Measurements from ENCODE around the gene PRKAA2. TPM values are rescaled to one million over a fixed set of nuclear protein-coding genes. Genes with fewer than 3 reads are reported as not detected.

Gene PRKAA2
- total and polyA plus RNA-seq, 2 donors (not counting 1 experiment from before 2014, with no cell fraction given), result 3.1 to 7.1 TPM

GRCh38 chr1:56709995-56710394 is 64.9 kb downstream of the PRKAA2 start:
- no peaks in the 10 kb centered on the region for H4K20me1 ChIP-seq (ENCODE audit: control insufficient read depth, extremely low read depth, insufficient read depth, low read length)
- peaks cover 3% of the 10 kb centered on the region for H3K4me1 ChIP-seq (ENCODE audit: control insufficient read depth, extremely low read depth, insufficient read depth, low read length)
- no peaks in the 10 kb centered on the region for H3K79me2 ChIP-seq (ENCODE audit: control insufficient read depth, insufficient read depth, low read length)
- no peaks in the 10 kb centered on the region for H3K9me3 ChIP-seq (ENCODE audit: control insufficient read depth, insufficient read depth, low read depth, low read length)
- DNase-seq (ENCODE audit: low read depth in 2 of 2), result no peak
- H3K9ac ChIP-seq (ENCODE audit: insufficient read depth, low read length), result no peak overlapping the region
- H3K27ac ChIP-seq (ENCODE audit: insufficient read depth, low read length), result no peak overlapping the region
- H3K4me2 ChIP-seq (ENCODE audit: extremely low read depth, insufficient read depth, low read length), result no peak overlapping the region
- H3K36me3 ChIP-seq (ENCODE audit: control insufficient read depth, insufficient read depth, low read length), result no peaks in the 10 kb centered on the region
- H2AFZ ChIP-seq (ENCODE audit: low read length), result no peak overlapping the region
- H3K4me3 ChIP-seq (replicated peaks in 1 of 4; ENCODE audit: control extremely low read depth in 1 of 4, insufficient read depth in 1 of 4, low read depth in 3 of 4, low read length in 4 of 4), result no peak overlapping the region
- TF ChIP-seq EZH2 (IDR thresholded peaks at IDR 0.05; ENCODE audit: low read length, missing control alignments), result no peak
- TF ChIP-seq, protein P1, sequence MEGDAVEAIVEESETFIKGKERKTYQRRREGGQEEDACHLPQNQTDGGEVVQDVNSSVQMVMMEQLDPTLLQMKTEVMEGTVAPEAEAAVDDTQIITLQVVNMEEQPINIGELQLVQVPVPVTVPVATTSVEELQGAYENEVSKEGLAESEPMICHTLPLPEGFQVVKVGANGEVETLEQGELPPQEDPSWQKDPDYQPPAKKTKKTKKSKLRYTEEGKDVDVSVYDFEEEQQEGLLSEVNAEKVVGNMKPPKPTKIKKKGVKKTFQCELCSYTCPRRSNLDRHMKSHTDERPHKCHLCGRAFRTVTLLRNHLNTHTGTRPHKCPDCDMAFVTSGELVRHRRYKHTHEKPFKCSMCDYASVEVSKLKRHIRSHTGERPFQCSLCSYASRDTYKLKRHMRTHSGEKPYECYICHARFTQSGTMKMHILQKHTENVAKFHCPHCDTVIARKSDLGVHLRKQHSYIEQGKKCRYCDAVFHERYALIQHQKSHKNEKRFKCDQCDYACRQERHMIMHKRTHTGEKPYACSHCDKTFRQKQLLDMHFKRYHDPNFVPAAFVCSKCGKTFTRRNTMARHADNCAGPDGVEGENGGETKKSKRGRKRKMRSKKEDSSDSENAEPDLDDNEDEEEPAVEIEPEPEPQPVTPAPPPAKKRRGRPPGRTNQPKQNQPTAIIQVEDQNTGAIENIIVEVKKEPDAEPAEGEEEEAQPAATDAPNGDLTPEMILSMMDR (conservative IDR thresholded peaks at IDR 0.05 in 1 of 2, IDR thresholded peaks at IDR 0.05 in 1 of 2; ENCODE audit: low read depth in 1 of 2, low read length in 2 of 2), result no peak
- no peaks in the 10 kb centered on the region for H3K27me3 ChIP-seq (ENCODE audit: control insufficient read depth, insufficient read depth, low read length)

DNA sequence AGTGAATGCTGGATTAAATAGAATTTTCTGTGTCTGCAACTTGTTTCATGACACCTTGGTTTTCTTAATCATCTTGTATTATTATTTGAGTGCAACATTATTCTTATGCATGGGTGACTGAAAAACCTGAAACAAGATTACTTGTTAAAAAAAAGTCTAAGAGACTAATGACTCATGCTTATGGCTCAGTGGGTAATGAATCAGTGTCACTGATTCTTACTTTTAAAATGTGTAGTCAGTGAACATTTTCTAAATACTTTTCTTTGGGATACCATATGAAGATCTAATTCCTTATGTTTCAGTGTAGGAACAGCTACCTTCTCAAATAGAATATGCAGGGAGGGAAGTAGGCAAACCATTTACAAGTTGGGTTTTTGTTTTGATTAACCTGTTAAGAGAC is 65.5 kb downstream of the PRKAA2 start:
- Histone ChIP-seq H3K4me1 (ENCODE audit: control insufficient read depth, extremely low read depth, insufficient read depth, low read length) (peaks cover 3% of the 10 kb centered on the region), H4K20me1 (ENCODE audit: control insufficient read depth, extremely low read depth, insufficient read depth, low read length) (no peaks in the 10 kb centered on the region), H3K9ac (ENCODE audit: insufficient read depth, low read length) (no peak overlapping the region), H3K9me3 (ENCODE audit: control insufficient read depth, insufficient read depth, low read depth, low read length) (no peaks in the 10 kb centered on the region), H3K36me3 (ENCODE audit: control insufficient read depth, insufficient read depth, low read length) (no peaks in the 10 kb centered on the region), H3K27ac (ENCODE audit: insufficient read depth, low read length) (no peak overlapping the region), H3K4me2 (ENCODE audit: extremely low read depth, insufficient read depth, low read length) (no peak overlapping the region), H3K79me2 (ENCODE audit: control insufficient read depth, insufficient read depth, low read length) (no peaks in the 10 kb centered on the region), H2AFZ (ENCODE audit: low read length) (no peak overlapping the region), H3K27me3 (ENCODE audit: control insufficient read depth, insufficient read depth, low read length) (no peaks in the 10 kb centered on the region), H3K4me3 (replicated peaks in 1 of 4; ENCODE audit: control extremely low read depth in 1 of 4, insufficient read depth in 1 of 4, low read depth in 3 of 4, low read length in 4 of 4) (no peak overlapping the region)
- peak; percentile 74 to 90 for DNase-seq (ENCODE audit: low read depth in 2 of 2)
- TF ChIP-seq EZH2 (IDR thresholded peaks at IDR 0.05; ENCODE audit: low read length, missing control alignments), result no peak
- TF ChIP-seq, protein P1 (conservative IDR thresholded peaks at IDR 0.05 in 1 of 2, IDR thresholded peaks at IDR 0.05 in 1 of 2; ENCODE audit: low read depth in 1 of 2, low read length in 2 of 2), result no peak

DNA sequence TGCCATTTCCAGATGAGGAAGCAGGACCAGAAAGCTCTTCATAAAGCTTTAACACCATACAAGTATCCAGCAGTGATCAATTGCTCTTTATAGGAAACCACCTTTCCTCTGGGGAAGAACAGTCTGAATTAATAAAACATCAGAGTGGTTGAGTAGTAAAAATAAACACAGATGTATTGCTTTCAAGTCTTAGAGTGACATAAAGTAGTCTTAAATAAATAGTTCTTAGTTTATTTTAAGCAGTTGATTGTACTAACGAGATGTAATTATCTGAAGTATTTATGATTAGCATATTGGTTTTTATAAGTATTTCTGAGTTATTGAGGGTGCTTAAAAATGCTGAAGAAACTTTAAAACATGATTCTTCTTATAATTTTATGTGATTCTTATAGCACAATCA is 67.0 kb downstream of the PRKAA2 start:
- Histone ChIP-seq H3K4me1 (ENCODE audit: control insufficient read depth, extremely low read depth, insufficient read depth, low read length) (peaks cover 3% of the 10 kb centered on the region), H3K36me3 (ENCODE audit: control insufficient read depth, insufficient read depth, low read length) (no peaks in the 10 kb centered on the region), H2AFZ (ENCODE audit: low read length) (no peak overlapping the region), H3K9ac (ENCODE audit: insufficient read depth, low read length) (no peak overlapping the region), H3K27me3 (ENCODE audit: control insufficient read depth, insufficient read depth, low read length) (no peaks in the 10 kb centered on the region), H3K79me2 (ENCODE audit: control insufficient read depth, insufficient read depth, low read length) (no peaks in the 10 kb centered on the region), H4K20me1 (ENCODE audit: control insufficient read depth, extremely low read depth, insufficient read depth, low read length) (no peaks in the 10 kb centered on the region), H3K4me3 (replicated peaks in 1 of 4; ENCODE audit: control extremely low read depth in 1 of 4, insufficient read depth in 1 of 4, low read depth in 3 of 4, low read length in 4 of 4) (no peak overlapping the region), H3K4me2 (ENCODE audit: extremely low read depth, insufficient read depth, low read length) (no peak overlapping the region), H3K9me3 (ENCODE audit: control insufficient read depth, insufficient read depth, low read depth, low read length) (no peaks in the 10 kb centered on the region), H3K27ac (ENCODE audit: insufficient read depth, low read length) (no peak overlapping the region)
- peak in 1 of 2 donors; percentile 7 for DNase-seq (ENCODE audit: low read depth in 2 of 2)
- no peak for TF ChIP-seq EZH2 (IDR thresholded peaks at IDR 0.05; ENCODE audit: low read length, missing control alignments)
- TF ChIP-seq, protein P1 (conservative IDR thresholded peaks at IDR 0.05 in 1 of 2, IDR thresholded peaks at IDR 0.05 in 1 of 2; ENCODE audit: low read depth in 1 of 2, low read length in 2 of 2), result no peak
